OCI-LY7 (cell line): ENCODE data around the gene FANCC.

Experiments used
- EZH2phosphoT487 ChIP-seq: fragments of 200-600 bp; sonication (generic); IDR thresholded peaks from 2 replicates; pipeline ENCODE4 v1.6.1; 2018; ENCODE audit warnings: low read depth, borderline replicate concordance, mild to moderate bottlenecking, mixed run types, antibody characterized with exemption, low read length, moderate library complexity, mixed read lengths
- TF ChIP-seq, protein P1 (sequence below): fragments of 200-600 bp; sonication (generic); conservative IDR thresholded peaks from 2 replicates; pipeline ENCODE4 v1.5.1; 2014; ENCODE audit warnings: mild to moderate bottlenecking, antibody characterized with exemption, low read length, moderate library complexity, mixed read lengths

DNA sequence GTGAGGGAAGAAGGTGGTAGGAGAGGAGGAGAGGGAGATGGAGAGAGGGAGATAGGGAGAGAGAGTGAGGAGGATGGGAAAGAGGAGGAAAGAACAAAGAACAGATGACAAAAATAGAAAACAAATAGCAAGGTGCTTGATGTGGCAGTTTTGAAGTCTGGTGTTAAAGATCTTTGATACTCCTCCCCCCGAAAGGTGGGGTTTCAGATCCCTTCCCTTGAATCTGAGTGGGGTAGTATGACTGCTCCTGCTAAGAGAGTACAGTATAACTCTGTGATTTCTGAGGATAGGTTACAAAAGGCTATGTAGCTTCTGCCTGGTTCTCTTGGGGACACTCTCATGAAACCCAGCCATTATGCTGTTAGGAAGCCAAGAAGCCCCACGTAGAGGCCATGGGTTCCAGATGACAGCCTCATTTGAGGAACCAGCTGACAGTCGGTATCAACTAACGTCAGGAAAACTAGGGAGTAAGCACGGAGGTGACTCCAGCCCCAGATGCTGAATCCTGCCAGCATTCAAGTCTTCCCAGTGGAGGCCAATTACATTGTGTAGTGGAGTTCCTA is 102.1 kb downstream of the FANCC start:
- TF ChIP-seq, protein P1, sequence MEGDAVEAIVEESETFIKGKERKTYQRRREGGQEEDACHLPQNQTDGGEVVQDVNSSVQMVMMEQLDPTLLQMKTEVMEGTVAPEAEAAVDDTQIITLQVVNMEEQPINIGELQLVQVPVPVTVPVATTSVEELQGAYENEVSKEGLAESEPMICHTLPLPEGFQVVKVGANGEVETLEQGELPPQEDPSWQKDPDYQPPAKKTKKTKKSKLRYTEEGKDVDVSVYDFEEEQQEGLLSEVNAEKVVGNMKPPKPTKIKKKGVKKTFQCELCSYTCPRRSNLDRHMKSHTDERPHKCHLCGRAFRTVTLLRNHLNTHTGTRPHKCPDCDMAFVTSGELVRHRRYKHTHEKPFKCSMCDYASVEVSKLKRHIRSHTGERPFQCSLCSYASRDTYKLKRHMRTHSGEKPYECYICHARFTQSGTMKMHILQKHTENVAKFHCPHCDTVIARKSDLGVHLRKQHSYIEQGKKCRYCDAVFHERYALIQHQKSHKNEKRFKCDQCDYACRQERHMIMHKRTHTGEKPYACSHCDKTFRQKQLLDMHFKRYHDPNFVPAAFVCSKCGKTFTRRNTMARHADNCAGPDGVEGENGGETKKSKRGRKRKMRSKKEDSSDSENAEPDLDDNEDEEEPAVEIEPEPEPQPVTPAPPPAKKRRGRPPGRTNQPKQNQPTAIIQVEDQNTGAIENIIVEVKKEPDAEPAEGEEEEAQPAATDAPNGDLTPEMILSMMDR: no peak
- no peak for TF ChIP-seq EZH2phosphoT487
